SHP77 treated with DMSO at 0.1 percent for 48 hours (cell line): ENCODE results near the gene NHEJ1.

Experiments
- DNase-seq: peaks from one replicate; lab custom pipeline; 2025; lab: John Stamatoyannopoulos, UW

NHEJ1 gene

GRCh38 chr2:219182331-219183150 is 21.9 kb upstream of the NHEJ1 start:
- DNase-seq = no peak

- DNase-seq = no peak
Observed at GRCh38 chr2:219181531-219181930, 20.9 kb upstream of the NHEJ1 start.

GRCh38 chr2:219180961-219181360 is 20.3 kb upstream of the NHEJ1 start:
- no peak for DNase-seq

GRCh38 chr2:219179601-219180465 is 19.2 kb upstream of the NHEJ1 start:
- no peak for DNase-seq

- no peak for DNase-seq
Observed at GRCh38 chr2:219178377-219179175, 18.0 kb upstream of the NHEJ1 start.

- DNase-seq = peak; percentile 82
Observed at GRCh38 chr2:219177552-219178376, 17.1 kb upstream of the NHEJ1 start, which contains the start of gene RETREG2. Gene RETREG2 (plus strand): TSS chr2:219178275. CDS start chr2:219178353, 78 bp downstream.

GRCh38 chr2:219176818-219177551 is 16.4 kb upstream of the NHEJ1 start, which contains the start of gene CNPPD1:
Gene CNPPD1 (minus strand): TSS chr2:219176925. CDS start chr2:219176828, 97 bp downstream.
- DNase-seq = peak; percentile 65

GRCh38 chr2:219175928-219176817 is 15.6 kb upstream of the NHEJ1 start:
- no peak for DNase-seq

- no peak for DNase-seq
Observed at GRCh38 chr2:219175486-219175885, 14.9 kb upstream of the NHEJ1 start.

GRCh38 chr2:219174801-219175200 is 14.2 kb upstream of the NHEJ1 start:
- DNase-seq = no peak

GRCh38 chr2:219174146-219174545 is 13.5 kb upstream of the NHEJ1 start:
- no peak for DNase-seq

- no peak for DNase-seq
Observed at GRCh38 chr2:219173176-219173575, 12.6 kb upstream of the NHEJ1 start.

- DNase-seq = no peak
Observed at GRCh38 chr2:219172231-219173154, 11.9 kb upstream of the NHEJ1 start.

GRCh38 chr2:219171231-219171651 is 10.6 kb upstream of the NHEJ1 start:
- DNase-seq = peak; percentile 13

GRCh38 chr2:219169930-219170654 is 9.5 kb upstream of the NHEJ1 start, which contains the start of gene SLC23A3:
Gene SLC23A3 (minus strand): TSS chr2:219170029. CDS start chr2:219169984, 45 bp downstream.
- no peak for DNase-seq

- no peak for DNase-seq
Observed at GRCh38 chr2:219168932-219169331, 8.3 kb upstream of the NHEJ1 start.

- no peak for DNase-seq
Observed at GRCh38 chr2:219168526-219168925, 7.9 kb upstream of the NHEJ1 start.
